Activated CD4-positive, CD25-positive, alpha-beta regulatory T cell treated with anti-CD3 and anti-CD28 coated beads, Interleukin-2, amount 50 U/mL, for 16 hours (primary cell): ENCODE data around the gene PELI2.

Experiments
- DNase-seq: peaks from one replicate; pipeline ENCODE4 v3.0.0-alpha.2; 2020; ENCODE audit warnings: low read depth, low spot score

PELI2 gene

GRCh38 chr14:56117765-56118610 is at the start of gene PELI2:
PELI2 (plus strand) TSS chr14:56118411; CDS start chr14:56118661, 250 bp downstream.
- peak; percentile 46 for DNase-seq

GRCh38 chr14:56073799-56074198 is 44.4 kb upstream of the PELI2 start:
- DNase-seq: no peak

GRCh38 chr14:56075301-56075700 is 42.9 kb upstream of the PELI2 start:
- DNase-seq: no peak

- DNase-seq: no peak
Observed at GRCh38 chr14:56081139-56081538, 37.1 kb upstream of the PELI2 start.

GRCh38 chr14:56082880-56083279 is 35.3 kb upstream of the PELI2 start:
- DNase-seq: no peak

- no peak for DNase-seq
Observed at GRCh38 chr14:56085471-56085870, 32.7 kb upstream of the PELI2 start.

GRCh38 chr14:56087671-56088471 is 30.3 kb upstream of the PELI2 start:
- no peak for DNase-seq

- DNase-seq: no peak
Observed at GRCh38 chr14:56088941-56089340, 29.3 kb upstream of the PELI2 start.

- no peak for DNase-seq
Observed at GRCh38 chr14:56092763-56093162, 25.4 kb upstream of the PELI2 start.

GRCh38 chr14:56094076-56094475 is 24.1 kb upstream of the PELI2 start:
- DNase-seq: no peak

GRCh38 chr14:56098021-56098420 is 20.2 kb upstream of the PELI2 start:
- DNase-seq: no peak

- no peak for DNase-seq
Observed at GRCh38 chr14:56099081-56099797, 19.0 kb upstream of the PELI2 start.

- DNase-seq: no peak
Observed at GRCh38 chr14:56100556-56100955, 17.7 kb upstream of the PELI2 start.

GRCh38 chr14:56102941-56103340 is 15.3 kb upstream of the PELI2 start:
- no peak for DNase-seq

- no peak for DNase-seq
Observed at GRCh38 chr14:56107615-56108014, 10.6 kb upstream of the PELI2 start.

- DNase-seq: no peak
Observed at GRCh38 chr14:56108057-56108456, 10.2 kb upstream of the PELI2 start.

GRCh38 chr14:56112781-56113180 is 5.4 kb upstream of the PELI2 start:
- no peak for DNase-seq

GRCh38 chr14:56115334-56115870 is 2.8 kb upstream of the PELI2 start:
- DNase-seq: no peak

GRCh38 chr14:56115976-56116893 is 2.0 kb upstream of the PELI2 start:
- DNase-seq: no peak

GRCh38 chr14:56118611-56119181 is 485 bp downstream of the PELI2 start:
- no peak for DNase-seq
